ENCODE data around the gene OXSR1. TPM values are rescaled to one million over a fixed set of nuclear protein-coding genes. Genes with fewer than 3 reads are reported as not detected.

OXSR1 gene
- total RNA-seq, 1 experiment from 2014 or later: 33.2 TPM

DNA sequence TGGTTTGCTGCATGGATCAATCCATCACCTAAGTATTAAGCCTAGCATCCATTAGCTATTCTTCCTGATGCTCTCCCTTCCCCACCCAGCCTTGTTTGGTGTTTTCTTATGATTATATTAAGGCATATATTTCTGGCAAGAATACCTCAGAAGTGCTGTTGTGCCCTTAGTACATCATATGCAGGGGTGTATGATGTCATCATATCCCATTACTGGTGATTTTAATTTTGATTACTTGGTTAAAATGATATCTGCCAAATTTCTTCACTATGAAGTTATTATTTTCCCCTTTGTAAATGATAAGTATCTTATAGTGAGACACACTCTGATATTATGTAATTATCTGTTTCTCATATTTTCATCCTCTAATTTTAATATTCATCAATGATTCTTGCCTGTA lies 132.2 kb downstream of the OXSR1 start:
- no peaks in the 10 kb centered on the region for H3K27me3 ChIP-seq (ENCODE audit: control insufficient read depth, insufficient read depth, low read length)
- ATAC-seq (no peak), DNase-seq (ENCODE audit: low read depth, low spot score) (no peak)
- TF ChIP-seq SIN3A (IDR thresholded peaks at IDR 0.05; ENCODE audit: borderline replicate concordance, insufficient read depth, low read depth, low read length): no peak
- TF ChIP-seq, protein P1, sequence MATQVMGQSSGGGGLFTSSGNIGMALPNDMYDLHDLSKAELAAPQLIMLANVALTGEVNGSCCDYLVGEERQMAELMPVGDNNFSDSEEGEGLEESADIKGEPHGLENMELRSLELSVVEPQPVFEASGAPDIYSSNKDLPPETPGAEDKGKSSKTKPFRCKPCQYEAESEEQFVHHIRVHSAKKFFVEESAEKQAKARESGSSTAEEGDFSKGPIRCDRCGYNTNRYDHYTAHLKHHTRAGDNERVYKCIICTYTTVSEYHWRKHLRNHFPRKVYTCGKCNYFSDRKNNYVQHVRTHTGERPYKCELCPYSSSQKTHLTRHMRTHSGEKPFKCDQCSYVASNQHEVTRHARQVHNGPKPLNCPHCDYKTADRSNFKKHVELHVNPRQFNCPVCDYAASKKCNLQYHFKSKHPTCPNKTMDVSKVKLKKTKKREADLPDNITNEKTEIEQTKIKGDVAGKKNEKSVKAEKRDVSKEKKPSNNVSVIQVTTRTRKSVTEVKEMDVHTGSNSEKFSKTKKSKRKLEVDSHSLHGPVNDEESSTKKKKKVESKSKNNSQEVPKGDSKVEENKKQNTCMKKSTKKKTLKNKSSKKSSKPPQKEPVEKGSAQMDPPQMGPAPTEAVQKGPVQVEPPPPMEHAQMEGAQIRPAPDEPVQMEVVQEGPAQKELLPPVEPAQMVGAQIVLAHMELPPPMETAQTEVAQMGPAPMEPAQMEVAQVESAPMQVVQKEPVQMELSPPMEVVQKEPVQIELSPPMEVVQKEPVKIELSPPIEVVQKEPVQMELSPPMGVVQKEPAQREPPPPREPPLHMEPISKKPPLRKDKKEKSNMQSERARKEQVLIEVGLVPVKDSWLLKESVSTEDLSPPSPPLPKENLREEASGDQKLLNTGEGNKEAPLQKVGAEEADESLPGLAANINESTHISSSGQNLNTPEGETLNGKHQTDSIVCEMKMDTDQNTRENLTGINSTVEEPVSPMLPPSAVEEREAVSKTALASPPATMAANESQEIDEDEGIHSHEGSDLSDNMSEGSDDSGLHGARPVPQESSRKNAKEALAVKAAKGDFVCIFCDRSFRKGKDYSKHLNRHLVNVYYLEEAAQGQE (IDR thresholded peaks at IDR 0.05; ENCODE audit: insufficient read depth in 1 of 2, low read depth in 2 of 2, low read length in 1 of 2): no peak
- TF ChIP-seq POLR2AphosphoS5 (IDR thresholded peaks at IDR 0.05; ENCODE audit: low read depth, low read length): no peak
- TF ChIP-seq, protein P2, sequence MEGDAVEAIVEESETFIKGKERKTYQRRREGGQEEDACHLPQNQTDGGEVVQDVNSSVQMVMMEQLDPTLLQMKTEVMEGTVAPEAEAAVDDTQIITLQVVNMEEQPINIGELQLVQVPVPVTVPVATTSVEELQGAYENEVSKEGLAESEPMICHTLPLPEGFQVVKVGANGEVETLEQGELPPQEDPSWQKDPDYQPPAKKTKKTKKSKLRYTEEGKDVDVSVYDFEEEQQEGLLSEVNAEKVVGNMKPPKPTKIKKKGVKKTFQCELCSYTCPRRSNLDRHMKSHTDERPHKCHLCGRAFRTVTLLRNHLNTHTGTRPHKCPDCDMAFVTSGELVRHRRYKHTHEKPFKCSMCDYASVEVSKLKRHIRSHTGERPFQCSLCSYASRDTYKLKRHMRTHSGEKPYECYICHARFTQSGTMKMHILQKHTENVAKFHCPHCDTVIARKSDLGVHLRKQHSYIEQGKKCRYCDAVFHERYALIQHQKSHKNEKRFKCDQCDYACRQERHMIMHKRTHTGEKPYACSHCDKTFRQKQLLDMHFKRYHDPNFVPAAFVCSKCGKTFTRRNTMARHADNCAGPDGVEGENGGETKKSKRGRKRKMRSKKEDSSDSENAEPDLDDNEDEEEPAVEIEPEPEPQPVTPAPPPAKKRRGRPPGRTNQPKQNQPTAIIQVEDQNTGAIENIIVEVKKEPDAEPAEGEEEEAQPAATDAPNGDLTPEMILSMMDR (IDR thresholded peaks at IDR 0.05): no peak
- TF ChIP-seq TCF7L2 (IDR thresholded peaks at IDR 0.05; ENCODE audit: low read depth, low read length): no peak
- in situ Hi-C loops (cut with HindIII; ENCODE audit: low pct_unique_long_range_greater_than_20kb, low sequenced_read_pairs) (no loop called here), intact Hi-C loops (cut with micrococcal nuclease; ENCODE audit: unreplicated experiment) (no loop called here)
- H3K4me1 ChIP-seq (ENCODE audit: control insufficient read depth, insufficient read depth, low read length): no peaks in the 10 kb centered on the region
- no peak overlapping the region for H3K27ac ChIP-seq (ENCODE audit: low read length)
- BruUV-seq (replicated peaks): no TSS peak
- POLR2A ChIA-PET: no interaction called here
- no peak overlapping the region for H3K4me3 ChIP-seq (ENCODE audit: low read depth in 2 of 2, low read length in 2 of 2)
- no peaks in the 10 kb centered on the region for H3K36me3 ChIP-seq (ENCODE audit: control insufficient read depth, insufficient read depth, low read length)
- CTCF ChIA-PET: interaction anchor here (0.6 kb wide), 1 partner anchor 379 kb away, joined by 3 read pairs; no protein-coding TSS in a partner anchor
- no peaks in the 10 kb centered on the region for H3K9me3 ChIP-seq (ENCODE audit: control insufficient read depth, insufficient read depth, low read depth, low read length)

DNA sequence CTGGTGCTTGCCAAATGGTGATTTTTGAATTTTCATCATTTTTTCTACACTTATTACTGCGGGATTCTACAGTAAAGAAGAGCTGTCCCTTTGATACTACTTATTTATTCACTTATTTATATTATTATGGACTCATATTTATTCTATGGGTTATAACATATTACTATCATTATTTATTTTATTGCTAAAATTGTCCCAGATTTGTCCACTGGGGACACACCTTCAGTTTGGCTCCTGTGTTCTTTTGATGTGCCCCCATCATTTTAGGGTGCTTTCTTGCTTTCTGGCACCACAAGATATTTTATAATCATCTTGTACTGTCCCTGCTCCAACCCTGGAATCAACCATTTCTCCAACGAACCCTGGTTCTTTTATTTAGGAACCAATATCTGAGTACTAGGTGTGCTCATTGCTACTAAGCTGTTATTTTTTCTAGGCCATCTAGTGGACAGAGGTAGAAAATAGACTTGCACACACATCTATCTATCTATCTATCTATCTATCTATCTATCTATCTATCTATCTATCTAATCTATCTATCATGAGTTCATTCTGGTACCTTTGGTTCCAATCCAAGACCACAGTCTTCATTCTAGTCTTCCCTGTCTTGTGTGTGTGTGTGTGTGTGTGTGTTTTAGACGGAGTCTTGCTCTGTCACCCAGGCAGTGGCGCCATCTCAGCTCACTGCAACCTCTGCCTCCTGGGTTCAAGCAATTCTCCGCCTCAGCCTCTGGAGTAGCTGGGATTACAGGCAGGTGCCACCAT lies 132.8 kb downstream of the OXSR1 start:
- Histone ChIP-seq H3K4me3 (ENCODE audit: low read depth in 2 of 2, low read length in 2 of 2) (no peak overlapping the region), H3K27me3 (ENCODE audit: control insufficient read depth, insufficient read depth, low read length) (no peaks in the 10 kb centered on the region), H3K4me1 (ENCODE audit: control insufficient read depth, insufficient read depth, low read length) (no peaks in the 10 kb centered on the region), H3K36me3 (ENCODE audit: control insufficient read depth, insufficient read depth, low read length) (no peaks in the 10 kb centered on the region), H3K27ac (ENCODE audit: low read length) (no peak overlapping the region), H3K9me3 (ENCODE audit: control insufficient read depth, insufficient read depth, low read depth, low read length) (no peaks in the 10 kb centered on the region)
- in situ Hi-C loops (cut with HindIII; ENCODE audit: low pct_unique_long_range_greater_than_20kb, low sequenced_read_pairs): no loop called here
- TF ChIP-seq SIN3A (IDR thresholded peaks at IDR 0.05; ENCODE audit: borderline replicate concordance, insufficient read depth, low read depth, low read length): no peak
- TF ChIP-seq, protein P2 (IDR thresholded peaks at IDR 0.05): peak; percentile 65
- POLR2A ChIA-PET: interaction anchor here (0.7 kb wide), 1 partner anchor 254 kb away, joined by 4 read pairs; no protein-coding TSS in a partner anchor
- ATAC-seq (peak; percentile 81; the same call in 1 of the 2 replicates), DNase-seq (ENCODE audit: low read depth, low spot score) (no peak)
- intact Hi-C loops (cut with micrococcal nuclease; ENCODE audit: unreplicated experiment): no loop called here
- CTCF ChIA-PET: interaction anchor here (0.6 to 0.9 kb wide), 5 partner anchors 15 to 380 kb away, joined by 3 to 4 read pairs (median 3); no protein-coding TSS in a partner anchor
- no TSS peak for BruUV-seq (replicated peaks)

Other genes starting within 250 kb of the OXSR1 start
- gene VILL, start 174.8 kb upstream of the OXSR1 start, total RNA-seq (2021; ENCODE audit: unreplicated experiment): 5.7 TPM
- 1.8 TPM for gene PLCD1, start 135.9 kb upstream of the OXSR1 start, total RNA-seq (2021; ENCODE audit: unreplicated experiment)
- not detected for gene DLEC1, start 126.3 kb upstream of the OXSR1 start, total RNA-seq (2021; ENCODE audit: unreplicated experiment)
- gene ACAA1, start 28.4 kb upstream of the OXSR1 start, total RNA-seq (2021; ENCODE audit: unreplicated experiment): 52.0 TPM
- gene MYD88, start 26.9 kb upstream of the OXSR1 start, total RNA-seq (2021; ENCODE audit: unreplicated experiment): 32.7 TPM
- gene SLC22A13, start 100.3 kb downstream of the OXSR1 start, total RNA-seq (2021; ENCODE audit: unreplicated experiment): 0.33 TPM
- 0.13 TPM for gene SLC22A14, start 116.8 kb downstream of the OXSR1 start, total RNA-seq (2021; ENCODE audit: unreplicated experiment)
- gene XYLB, start 181.2 kb downstream of the OXSR1 start, total RNA-seq (2021; ENCODE audit: unreplicated experiment): 6.6 TPM

Measured in Panc1 (cell line).